Measurements from ENCODE around the gene ROCK2. TPM values are rescaled to one million over a fixed set of nuclear protein-coding genes. Genes with fewer than 3 reads are reported as not detected.

The ROCK2 gene
- total and polyA plus RNA-seq, 2 of the 8 experiments (the other 6 are each of a cell fraction or from before 2014, with no cell fraction given) = 2.7 to 29.0 TPM

- Histone ChIP-seq H4K91ac (replicated peaks; ENCODE audit: insufficient read length, low read length) (no peak overlapping the region), H3K9me3 (ENCODE audit: insufficient read depth in 2 of 2, low read depth in 1 of 2, low read length in 1 of 2) (no peaks in the 10 kb centered on the region), H3K9ac (replicated peaks in 1 of 4; ENCODE audit: extremely low read depth in 1 of 4, low read depth in 3 of 4, low read length in 3 of 4) (no peak overlapping the region), H2BK5ac (ENCODE audit: low read depth, low read length) (no peak overlapping the region), H3K27ac (ENCODE audit: low read depth, low read length) (no peak overlapping the region), H2AK5ac (ENCODE audit: low read depth, low read length) (no peak overlapping the region), H3K56ac (replicated peaks; ENCODE audit: insufficient read length, low read depth, low read length) (no peak overlapping the region), H3K18ac (ENCODE audit: extremely low read depth, low read length) (no peak overlapping the region), H3K36me3 (ENCODE audit: control insufficient read depth in 2 of 4, insufficient read depth in 4 of 4, low read length in 3 of 4) (no peaks in the 10 kb centered on the region), H2BK20ac (ENCODE audit: low read length) (no peak overlapping the region), H3K79me1 (ENCODE audit: low read depth, low read length) (no peaks in the 10 kb centered on the region), H3K79me2 (ENCODE audit: control insufficient read depth in 1 of 2, insufficient read depth in 2 of 2, low read length in 2 of 2) (0 out of 4 replicates have a peak, but pooled peaks cover 0 to 7% of the 10 kb centered on the region in 2 experiments), H3K4me2 (ENCODE audit: insufficient read depth in 1 of 2, low read depth in 2 of 2, low read length in 2 of 2) (no peak overlapping the region), H2BK120ac (replicated peaks; ENCODE audit: low read depth, low read length) (no peak overlapping the region), H3K4me3 (ENCODE audit: extremely low read depth in 1 of 4, insufficient read depth in 2 of 4, low read depth in 3 of 4, low read length in 4 of 4) (no peak overlapping the region), H3K4ac (replicated peaks; ENCODE audit: insufficient read length, low read depth, low read length) (no peak overlapping the region), H3K23me2 (ENCODE audit: low read depth, low read length) (no peaks in the 10 kb centered on the region; the same call in 1 of the 2 replicates), H4K8ac (ENCODE audit: extremely low read depth, insufficient read depth, low read length) (no peak overlapping the region), H2BK12ac (ENCODE audit: low read depth, low read length) (no peak overlapping the region), H4K5ac (ENCODE audit: insufficient read length, low read depth, low read length) (no peak overlapping the region), H4K20me1 (replicated peaks in 1 of 2; ENCODE audit: control insufficient read depth in 1 of 2, insufficient read depth in 2 of 2, low read length in 2 of 2) (peaks cover 0 to 3% of the 10 kb centered on the region in 2 experiments), H2AFZ (ENCODE audit: low read length) (no peak overlapping the region), H3K14ac (ENCODE audit: insufficient read length) (no peak overlapping the region), H3K23ac (ENCODE audit: insufficient read length) (no peak overlapping the region), H3K4me1 (replicated peaks in 1 of 4; ENCODE audit: control insufficient read depth in 3 of 4, insufficient read depth in 4 of 4, low read length in 3 of 4) (no peaks in the 10 kb centered on the region), H2BK15ac (ENCODE audit: low read length) (no peak overlapping the region), H3K27me3 (replicated peaks in 1 of 4; ENCODE audit: control insufficient read depth in 3 of 4, extremely low read depth in 1 of 4, insufficient read depth in 3 of 4, low read length in 3 of 4) (no peaks in the 10 kb centered on the region)
- ChIA-PET POLR2A (ENCODE audit: partially characterized antibody) (no interaction called here), CTCF (ENCODE audit: partially characterized antibody) (interaction anchor here (1.4 kb wide), 1 partner anchor 170 kb away, joined by 4 read pairs; no protein-coding TSS in a partner anchor)
- WGBS, 2 experiments (ENCODE audit: extremely low coverage in 1 of 2, insufficient coverage in 1 of 2, insufficient read length in 1 of 2, insufficient replicate concordance in 2 of 2, low coverage in 1 of 2, low lambda C conversion rate in 2 of 2, missing lambda C conversion rate in 1 of 2) = 93% methylated on average over 3 of the region's 3 CpGs; no CpG with 5 or more reads in 1 of the 2 experiments
- FAIRE-seq (no peak), DNase-seq (ENCODE audit: low read depth in 1 of 2, low spot score in 2 of 2) (no peak)
- TF ChIP-seq CTCF (IDR thresholded peaks at IDR 0.05; ENCODE audit: control extremely low read depth in 1 of 3, insufficient read depth in 1 of 3, low read depth in 1 of 3, low read length in 3 of 3) (no peak), YY1 (IDR thresholded peaks at IDR 0.05; ENCODE audit: low read depth, low read length) (no peak), GABPA (IDR thresholded peaks at IDR 0.05; ENCODE audit: borderline replicate concordance, insufficient read depth, low read length) (no peak), MAFK (IDR thresholded peaks at IDR 0.05; ENCODE audit: low read depth, low read length) (no peak), KDM1A (IDR thresholded peaks at IDR 0.05; ENCODE audit: borderline replicate concordance, low read length) (no peak), EZH2 (IDR thresholded peaks at IDR 0.05; ENCODE audit: low read depth, low read length, severe bottlenecking) (no peak), JUN (IDR thresholded peaks at IDR 0.05; ENCODE audit: low read depth, low read length) (no peak), KDM5A (IDR thresholded peaks at IDR 0.05; ENCODE audit: low read length) (no peak), E2F6 (IDR thresholded peaks at IDR 0.05) (no peak)
These were observed 102.8 kb downstream of the ROCK2 start for GRCh38 chr2:11241412-11242203.

Data from H1 (cell line).